K562 (cell line): ENCODE measurements around the gene GNAI3. TPM values are rescaled to one million over a fixed set of nuclear protein-coding genes. Genes with fewer than 3 reads are reported as not detected.
A peak's percentile ranks its signal among the peaks of the same experiment; 100 is the strongest.

Experiments
- ATAC-seq: fragments of 200-7000 bp; cut with Tn5 transposase; 3 replicates; pipeline ENCODE4 v1.9.1; 2020; ENCODE audit warnings: moderate library complexity
- BruUV-seq: library from RNA; stranded (reverse); fragments of 400-500 nt; replicated peaks from 2 replicates; lab custom pipeline; 2021; lab: Mats Ljungman, UMichigan
- CTCF ChIA-PET: fragments of 300-600 bp; formaldehyde crosslinking; extraction: SDS; loops from one replicate; lab custom pipeline; 2021; ENCODE audit warnings: low intra/inter-chr PET ratio; lab: Yijun Ruan, JAX
- POLR2A ChIA-PET: fragments of 300-600, 350-650 bp; sonication (Branson Sonifier 250); formaldehyde crosslinking; extraction: SDS; loops from one replicate; lab custom pipeline; 2021; ENCODE audit warnings: antibody characterized with exemption, inconsistent platforms; lab: Yijun Ruan, JAX
- DNase-seq, 4 experiments: peaks; one replicate each; pipeline versions ENCODE4 v3.0.0 to v3.0.0-alpha.2; 2011 to 2018; ENCODE audit warnings: low spot score in 3 of 4, mixed read lengths in 3 of 4; ENCODE audit errors: extremely low read depth in 1 of 4
- FAIRE-seq: peaks from 2 replicates; lab custom pipeline; 2011; peaks lifted over from hg19 to GRCh38; lab: Jason Lieb, UNC
- H2AFZ ChIP-seq: 2 replicates; pipeline ENCODE4 v1.6.0; 2011; ENCODE audit warnings: low read depth, low read length, control low read depth, inconsistent platforms
- H3K27ac ChIP-seq: fragments of 200-600 bp; 3 replicates; pipeline ENCODE4 v1.8.0; 2011; ENCODE audit warnings: low read depth, mild to moderate bottlenecking, control low read depth, inconsistent platforms, low read length, moderate library complexity, mixed read lengths; ENCODE audit errors: extremely low read depth
- H3K27me3 ChIP-seq, 2 experiments: fragments of 300-600 bp in 1 of 2; 2 replicates in 1 of 2; 3 replicates in 1 of 2; pipeline versions ENCODE4 v1.6.0 to v1.8.0; 2011; ENCODE audit warnings: inconsistent platforms in 2 of 2, low read length in 2 of 2, mild to moderate bottlenecking in 1 of 2, mixed read lengths in 1 of 2, moderate library complexity in 1 of 2; ENCODE audit not compliant: control insufficient read depth in 2 of 2, insufficient read depth in 2 of 2
- H3K36me3 ChIP-seq: fragments of 300-600 bp; 3 replicates; pipeline ENCODE4 v1.8.0; 2011; ENCODE audit warnings: mild to moderate bottlenecking, low read length, inconsistent platforms; ENCODE audit not compliant: control insufficient read depth, insufficient read depth
- H3K4me1 ChIP-seq, 2 experiments: fragments of 200-600 bp in 1 of 2; replicated peaks in 1 of 2; 2 replicates in 1 of 2; 3 replicates in 1 of 2; pipeline versions ENCODE4 v1.5.1 to v1.8.0; 2011; ENCODE audit warnings: inconsistent platforms in 2 of 2, low read length in 2 of 2, mild to moderate bottlenecking in 1 of 2, mixed read lengths in 1 of 2, moderate library complexity in 1 of 2; ENCODE audit not compliant: control insufficient read depth in 2 of 2, insufficient read depth in 2 of 2
- H3K4me2 ChIP-seq: 2 replicates; pipeline ENCODE4 v1.6.1; 2011; ENCODE audit warnings: low read length, control low read depth, inconsistent platforms, mixed read lengths; ENCODE audit not compliant: insufficient read depth
- H3K4me3 ChIP-seq: fragments of 200-600 bp; sonication (generic), shearing (Covaris generic); 2 replicates; pipeline ENCODE4 v1.5.1; 2016; ENCODE audit warnings: control low read depth, inconsistent platforms
- H3K79me2 ChIP-seq: fragments of 200-600 bp; 3 replicates; pipeline ENCODE4 v1.8.0; 2011; ENCODE audit warnings: low read length, inconsistent platforms; ENCODE audit not compliant: control insufficient read depth, insufficient read depth
- H3K9ac ChIP-seq, 2 experiments: 2 replicates each; pipeline versions ENCODE4 v1.6.0 to v1.6.1; 2011; ENCODE audit warnings: low read depth in 2 of 2, low read length in 2 of 2, control low read depth in 1 of 2, inconsistent platforms in 1 of 2, mild to moderate bottlenecking in 1 of 2, mixed read lengths in 1 of 2; ENCODE audit not compliant: insufficient read depth in 1 of 2
- H3K9me1 ChIP-seq: one replicate; pipeline ENCODE4 v1.6.0; 2011; ENCODE audit warnings: inconsistent platforms, mild to moderate bottlenecking, low read length, moderate library complexity; ENCODE audit not compliant: control insufficient read depth, insufficient read depth
- H3K9me3 ChIP-seq: replicated peaks from 2 replicates; pipeline ENCODE4 v1.5.1; 2011; ENCODE audit warnings: low read depth, low read length, inconsistent platforms; ENCODE audit not compliant: control insufficient read depth, insufficient read depth
- H4K20me1 ChIP-seq: replicated peaks from 2 replicates; pipeline ENCODE4 v1.6.1; 2011; ENCODE audit warnings: low read length, inconsistent platforms, mixed read lengths; ENCODE audit not compliant: control insufficient read depth, insufficient read depth
- BRD9 ChIP-seq: fragments of 450-650 bp; IDR thresholded peaks from 2 replicates; pipeline ENCODE4 v1.6.1; 2018; ENCODE audit warnings: low read depth; ENCODE audit not compliant: partially characterized antibody
- GATAD2A ChIP-seq: fragments of 450-650 bp; IDR thresholded peaks from 2 replicates; pipeline ENCODE4 v1.6.1; 2017
- KHSRP ChIP-seq: fragments of 450-650 bp; IDR thresholded peaks from 2 replicates; pipeline ENCODE4 v1.6.1; 2017
- NFIC ChIP-seq: fragments of 450-650 bp; IDR thresholded peaks from 2 replicates; pipeline ENCODE4 v1.6.1; 2017; ENCODE audit warnings: mild to moderate bottlenecking, inconsistent platforms
- POLR2AphosphoS5 ChIP-seq: IDR thresholded peaks from 2 replicates; pipeline ENCODE4 v1.6.1; 2011; ENCODE audit warnings: mild to moderate bottlenecking, low read depth, low read length, moderate library complexity; ENCODE audit not compliant: control insufficient read depth, insufficient read depth
- SRSF1 ChIP-seq: fragments of 200-400 bp; formaldehyde crosslinking; IDR thresholded peaks from 2 replicates; pipeline ENCODE4 v1.6.1; 2017; ENCODE audit warnings: mild to moderate bottlenecking, low read depth, low read length, moderate library complexity
- whole genome bisulfite sequencing: fragments of 100-300 bp; shearing (Covaris generic); methylation state at CpG from one replicate; pipeline ENCODE4 v1.1.6; 2016; ENCODE audit warnings: low coverage, mixed read lengths; ENCODE audit not compliant: insufficient coverage; ENCODE audit errors: missing lambda C conversion rate; 5-methylcytosine and 5-hydroxymethylcytosine counted together
- in situ Hi-C: fragments of 300-500 bp; cut with MboI; formaldehyde crosslinking; loops from 4 replicates; pipeline ENCODE4 v1.15.0; 2018; ENCODE audit warnings: inconsistent platforms, mixed read lengths
- intact Hi-C: fragments of 100-400 bp; cut with micrococcal nuclease; formaldehyde crosslinking; loops from 2 replicates; pipeline ENCODE4 v1.14.2; 2022
- polyA plus RNA-seq, 8 experiments: library from polyadenylated mRNA; depleted of rRNA in 4 of 8; stranded (reverse) in 5 of 8; unstranded in 3 of 8; fragments of >200 nt; fragmentation: Nextera tagmentation in 2 of 8; fragmentation: Illumina TruSeq in 1 of 8; extraction: Ambion mirVana in 2 of 8; extraction: Trizol in 1 of 8; gene quantifications; 2 replicates each; pipeline versions ENCODE4 v1.2.1 to v1.2.3, GENCODE V29; 2011 to 2014; ENCODE audit warnings: inconsistent platforms in 1 of 8, missing spikeins in 1 of 8
- total RNA-seq, 7 experiments: library from RNA; depleted of rRNA in 6 of 7; stranded (reverse); fragments of >200 nt in 6 of 7; fragmentation: Illumina TruSeq in 2 of 7; extraction: Trizol in 2 of 7; gene quantifications; 2 replicates each; pipeline versions ENCODE4 v1.2.1 to v1.2.3, GENCODE V29; 2011 to 2021; ENCODE audit warnings: low replicate concordance in 1 of 7
- TF ChIP-seq, protein P1 (sequence below): fragments of 250-450 bp; sonication (Bioruptor Pico); IDR thresholded peaks from 2 replicates; pipeline ENCODE4 v1.4.0; 2020; ENCODE audit warnings: mild to moderate bottlenecking, moderate library complexity
- TF ChIP-seq, protein P2 (sequence below): fragments of 250-450 bp; sonication (Bioruptor Pico); IDR thresholded peaks from 2 replicates; pipeline ENCODE4 v1.5.0; 2021; ENCODE audit warnings: mild to moderate bottlenecking, moderate library complexity

GNAI3 gene
- total and polyA plus RNA-seq, 9 of the 15 experiments (the other 6 are each of a cell fraction or from before 2014, with no cell fraction given), result 6.3 to 13.2 (median 8.9) TPM

DNA sequence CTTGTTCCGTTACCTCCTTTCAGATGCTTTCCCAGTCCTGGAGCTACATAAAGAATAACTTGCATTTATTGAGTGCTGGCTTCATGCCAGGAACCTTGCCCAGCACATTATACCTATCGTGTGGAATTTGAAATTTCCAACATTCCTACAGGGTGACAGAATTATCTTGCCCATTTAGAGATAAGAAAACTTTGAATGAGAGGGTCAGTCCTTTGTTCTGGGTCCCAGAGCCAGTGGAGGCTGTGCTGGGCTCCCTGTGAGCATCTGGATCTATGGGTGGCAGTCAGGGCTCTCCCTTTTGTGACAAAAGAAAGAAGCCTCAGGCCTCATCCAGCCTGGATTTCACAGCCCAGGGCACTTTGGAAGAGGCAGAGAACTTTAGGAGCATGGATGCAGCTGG lies 110.7 kb downstream of the GNAI3 start:
- DNase-seq (no peak), FAIRE-seq (no peak), ATAC-seq (no peak)
- BruUV-seq, result no TSS peak
- 85% methylated on average over 2 of the region's 2 CpGs for WGBS
- Histone ChIP-seq H3K4me1 (peaks cover 0 to 24% of the 10 kb centered on the region in 2 experiments; a peak in 4 of 5 replicates), H3K4me3 (no peak overlapping the region), H3K4me2 (no peak overlapping the region), H3K27me3 (no peaks in the 10 kb centered on the region), H3K9ac (no peak overlapping the region), H3K79me2 (0 out of 3 replicates have a peak, but pooled peaks cover 2% of the 10 kb centered on the region), H3K36me3 (peaks cover 14% of the 10 kb centered on the region; the same call in 2 of the 3 replicates), H4K20me1 (no peaks in the 10 kb centered on the region), H3K9me3 (no peaks in the 10 kb centered on the region), H2AFZ (no peak overlapping the region), H3K9me1 (no peaks in the 10 kb centered on the region), H3K27ac (no peak overlapping the region)
- intact Hi-C loops, result no loop called here
- ChIA-PET CTCF (no interaction called here), POLR2A (interaction anchor here (0.9 to 1.6 kb wide), 3 partner anchors 9 to 18 kb away, joined by 3 to 4 read pairs (median 3); partner anchors contain the start of gene GSTM2)
- in situ Hi-C loops, result no loop called here
- TF ChIP-seq NFIC (peak; percentile 87), GATAD2A (no peak), BRD9 (no peak), KHSRP (no peak), POLR2AphosphoS5 (no peak), SRSF1 (no peak)
- TF ChIP-seq, protein P1, sequence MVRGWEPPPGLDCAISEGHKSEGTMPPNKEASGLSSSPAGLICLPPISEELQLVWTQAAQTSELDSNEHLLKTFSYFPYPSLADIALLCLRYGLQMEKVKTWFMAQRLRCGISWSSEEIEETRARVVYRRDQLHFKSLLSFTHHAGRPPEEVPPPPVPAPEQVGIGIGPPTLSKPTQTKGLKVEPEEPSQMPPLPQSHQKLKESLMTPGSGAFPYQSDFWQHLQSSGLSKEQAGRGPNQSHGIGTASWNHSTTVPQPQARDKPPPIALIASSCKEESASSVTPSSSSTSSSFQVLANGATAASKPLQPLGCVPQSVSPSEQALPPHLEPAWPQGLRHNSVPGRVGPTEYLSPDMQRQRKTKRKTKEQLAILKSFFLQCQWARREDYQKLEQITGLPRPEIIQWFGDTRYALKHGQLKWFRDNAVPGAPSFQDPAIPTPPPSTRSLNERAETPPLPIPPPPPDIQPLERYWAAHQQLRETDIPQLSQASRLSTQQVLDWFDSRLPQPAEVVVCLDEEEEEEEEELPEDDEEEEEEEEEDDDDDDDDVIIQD, result no peak
- TF ChIP-seq, protein P2, sequence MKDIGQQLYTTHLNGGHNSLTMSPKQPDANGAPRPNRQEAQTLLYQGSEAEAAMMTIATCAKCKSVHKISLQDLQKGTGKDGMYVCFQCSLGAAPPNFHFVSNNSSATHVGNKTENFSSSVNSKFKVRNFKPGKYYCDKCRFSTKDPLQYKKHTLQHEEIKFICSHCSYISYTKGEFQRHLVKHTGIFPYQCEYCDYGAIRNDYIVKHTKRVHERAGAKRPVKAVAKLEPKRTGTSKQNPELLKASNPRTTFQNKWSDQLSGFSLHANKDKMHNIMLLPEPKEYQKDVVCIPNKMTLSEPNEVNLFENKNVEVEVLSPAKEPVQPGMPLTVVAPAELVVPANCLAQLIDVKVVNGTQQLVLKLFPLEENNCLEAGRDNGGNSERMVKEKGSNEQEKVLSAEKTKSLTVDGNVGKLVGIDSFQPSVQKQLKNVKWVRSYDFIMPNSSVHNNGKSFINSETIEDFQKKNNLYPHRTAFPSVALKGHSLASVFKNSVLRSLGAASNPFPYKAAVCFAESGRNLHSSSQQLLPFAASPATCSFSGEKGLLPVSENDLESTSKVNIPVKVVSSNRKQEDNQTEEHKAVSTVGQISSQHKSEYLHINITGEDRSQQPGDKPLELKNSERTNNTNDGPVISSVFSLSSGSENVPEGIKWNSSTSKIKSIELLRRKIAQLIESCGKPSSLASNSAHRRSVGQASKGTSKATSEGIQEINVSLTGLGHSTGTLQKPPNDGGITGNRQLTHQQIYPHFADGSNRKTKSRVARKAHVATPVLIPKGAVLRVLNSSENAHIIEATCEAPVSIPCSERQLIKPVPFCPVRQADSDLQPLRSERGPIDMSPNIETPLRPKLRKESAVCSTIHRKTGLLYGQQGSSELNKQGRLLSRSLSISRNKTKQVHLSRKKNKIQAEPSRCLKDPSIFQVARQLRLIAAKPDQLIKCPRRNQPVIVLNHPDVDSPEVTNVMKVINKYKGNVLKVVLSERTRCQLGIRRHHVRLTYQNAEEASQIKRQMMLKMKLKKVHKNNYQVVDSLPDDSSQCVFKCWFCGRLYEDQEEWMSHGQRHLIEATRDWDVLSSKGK, result no peak
